ENCODE results near the gene TKTL1. TPM values are rescaled to one million over a fixed set of nuclear protein-coding genes. Genes with fewer than 3 reads are reported as not detected.

TKTL1 gene
- total RNA-seq, 1 donor from 2014 or later, result not detected

DNA sequence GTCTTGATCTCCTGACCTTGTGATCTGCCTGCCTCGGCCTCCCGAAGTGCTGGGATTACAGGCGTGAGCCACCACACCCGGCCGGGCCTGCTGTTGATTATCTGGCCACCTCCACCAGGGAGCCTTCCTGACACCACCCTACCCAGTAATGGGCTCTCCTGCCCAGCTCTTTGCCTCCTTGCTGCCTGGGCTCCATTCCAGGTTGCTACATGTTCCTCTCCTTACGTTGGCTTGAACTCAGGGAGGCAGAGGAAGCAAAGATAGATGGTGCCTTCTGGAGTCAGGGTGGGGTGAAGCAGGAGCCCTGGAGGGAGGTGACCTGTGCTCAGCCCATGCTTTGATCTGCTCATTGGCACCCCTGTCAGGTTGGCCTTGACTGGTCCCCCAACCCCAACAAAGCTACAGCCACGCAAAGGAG is 52.5 kb downstream of the TKTL1 start:
- peaks cover 7% of the 10 kb centered on the region for H3K9me3 Mint-ChIP-seq (ENCODE audit: unreplicated experiment)
- TF ChIP-seq, protein P1, sequence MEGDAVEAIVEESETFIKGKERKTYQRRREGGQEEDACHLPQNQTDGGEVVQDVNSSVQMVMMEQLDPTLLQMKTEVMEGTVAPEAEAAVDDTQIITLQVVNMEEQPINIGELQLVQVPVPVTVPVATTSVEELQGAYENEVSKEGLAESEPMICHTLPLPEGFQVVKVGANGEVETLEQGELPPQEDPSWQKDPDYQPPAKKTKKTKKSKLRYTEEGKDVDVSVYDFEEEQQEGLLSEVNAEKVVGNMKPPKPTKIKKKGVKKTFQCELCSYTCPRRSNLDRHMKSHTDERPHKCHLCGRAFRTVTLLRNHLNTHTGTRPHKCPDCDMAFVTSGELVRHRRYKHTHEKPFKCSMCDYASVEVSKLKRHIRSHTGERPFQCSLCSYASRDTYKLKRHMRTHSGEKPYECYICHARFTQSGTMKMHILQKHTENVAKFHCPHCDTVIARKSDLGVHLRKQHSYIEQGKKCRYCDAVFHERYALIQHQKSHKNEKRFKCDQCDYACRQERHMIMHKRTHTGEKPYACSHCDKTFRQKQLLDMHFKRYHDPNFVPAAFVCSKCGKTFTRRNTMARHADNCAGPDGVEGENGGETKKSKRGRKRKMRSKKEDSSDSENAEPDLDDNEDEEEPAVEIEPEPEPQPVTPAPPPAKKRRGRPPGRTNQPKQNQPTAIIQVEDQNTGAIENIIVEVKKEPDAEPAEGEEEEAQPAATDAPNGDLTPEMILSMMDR (IDR thresholded peaks at IDR 0.05; ENCODE audit: partially characterized antibody, unreplicated experiment), result no peak
- no peak overlapping the region for H3K4me3 Mint-ChIP-seq (ENCODE audit: unreplicated experiment)
- no peak for DNase-seq
- H3K27me3 Mint-ChIP-seq (ENCODE audit: unreplicated experiment), result peaks cover 3% of the 10 kb centered on the region
- H3K4me1 Mint-ChIP-seq (ENCODE audit: low read depth, unreplicated experiment), result no peaks in the 10 kb centered on the region
- peak overlapping the region; percentile 28 for H3K27ac Mint-ChIP-seq (ENCODE audit: unreplicated experiment)
- H3K36me3 Mint-ChIP-seq (ENCODE audit: unreplicated experiment), result no peaks in the 10 kb centered on the region

DNA sequence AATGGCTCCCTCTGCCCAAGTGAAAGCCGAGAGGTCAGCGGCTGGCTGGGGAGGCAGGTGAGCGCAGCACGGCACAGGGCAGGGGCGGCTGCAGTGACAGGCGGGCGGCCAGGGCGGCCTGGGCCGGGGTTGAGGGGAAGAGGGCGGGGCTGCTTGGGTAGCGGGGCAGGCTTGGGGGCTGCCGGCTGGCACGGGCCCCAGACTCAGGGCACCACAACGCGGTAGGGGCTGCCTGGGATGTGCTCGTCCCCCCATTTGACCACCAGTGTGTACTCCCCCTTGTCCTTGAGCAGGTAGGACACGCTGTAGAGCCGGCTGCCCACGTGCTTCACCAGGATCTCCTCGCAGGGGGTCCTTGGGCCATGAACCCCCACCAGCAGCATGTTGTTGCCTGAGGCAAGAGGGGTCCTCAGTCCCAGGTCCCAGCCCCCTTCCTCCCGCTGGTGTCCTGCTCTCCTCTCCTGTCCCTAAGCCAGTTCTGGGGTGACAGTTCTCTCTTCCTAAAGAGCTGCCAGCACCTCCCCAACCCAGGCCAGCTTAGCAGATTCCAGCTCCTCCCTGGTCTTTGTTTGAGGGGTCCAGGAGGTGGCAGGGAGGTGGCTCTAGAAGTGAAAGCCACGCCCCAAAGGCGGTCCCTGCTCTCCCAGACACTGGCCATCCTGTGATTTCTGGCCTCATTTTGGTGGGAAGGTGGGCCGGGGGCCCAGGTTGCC is 53.2 kb downstream of the TKTL1 start:
- no peaks in the 10 kb centered on the region for H3K4me1 Mint-ChIP-seq (ENCODE audit: low read depth, unreplicated experiment)
- TF ChIP-seq, protein P1 (IDR thresholded peaks at IDR 0.05; ENCODE audit: partially characterized antibody, unreplicated experiment), result no peak
- H3K36me3 Mint-ChIP-seq (ENCODE audit: unreplicated experiment), result no peaks in the 10 kb centered on the region
- peak; percentile 5 for DNase-seq
- no peak overlapping the region for H3K4me3 Mint-ChIP-seq (ENCODE audit: unreplicated experiment)
- H3K9me3 Mint-ChIP-seq (ENCODE audit: unreplicated experiment), result peaks cover 7% of the 10 kb centered on the region
- H3K27me3 Mint-ChIP-seq (ENCODE audit: unreplicated experiment), result peaks cover 3% of the 10 kb centered on the region
- no peak overlapping the region for H3K27ac Mint-ChIP-seq (ENCODE audit: unreplicated experiment)

DNA sequence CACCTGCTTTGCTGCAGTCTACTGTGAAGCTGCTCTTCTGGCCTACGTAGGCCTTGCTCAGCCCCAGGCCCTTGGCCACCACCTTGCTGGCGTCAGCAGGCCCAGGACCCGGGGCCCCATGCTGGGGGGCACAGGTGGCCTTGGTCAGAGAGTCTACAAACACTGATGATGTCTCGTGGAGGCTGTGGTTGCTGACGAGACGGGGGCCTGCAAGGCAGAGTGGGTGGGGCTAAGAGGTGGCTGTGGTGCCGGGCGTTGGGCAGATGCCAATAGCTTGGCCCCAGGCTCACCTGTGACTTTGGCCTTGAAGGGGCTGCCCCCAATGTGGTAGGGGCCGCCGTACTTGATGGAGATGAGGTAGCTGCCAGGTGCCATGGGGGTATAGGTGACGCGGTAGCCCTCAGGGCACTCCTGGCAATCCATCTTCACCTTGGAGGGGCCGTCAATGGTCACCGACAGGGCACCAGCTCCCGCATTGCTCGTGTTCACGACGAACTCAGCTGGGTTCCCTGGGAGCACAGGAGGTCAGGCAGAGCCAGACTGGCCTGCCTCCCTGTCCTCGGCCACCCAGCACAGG is 53.9 kb downstream of the TKTL1 start:
- Mint-ChIP-seq H3K4me1 (ENCODE audit: low read depth, unreplicated experiment) (no peaks in the 10 kb centered on the region), H3K4me3 (ENCODE audit: unreplicated experiment) (no peak overlapping the region), H3K36me3 (ENCODE audit: unreplicated experiment) (no peaks in the 10 kb centered on the region), H3K27me3 (ENCODE audit: unreplicated experiment) (peaks cover 3% of the 10 kb centered on the region), H3K27ac (ENCODE audit: unreplicated experiment) (no peak overlapping the region), H3K9me3 (ENCODE audit: unreplicated experiment) (peaks cover 7% of the 10 kb centered on the region)
- DNase-seq, result peak; percentile 6
- TF ChIP-seq, protein P1 (IDR thresholded peaks at IDR 0.05; ENCODE audit: partially characterized antibody, unreplicated experiment), result no peak

DNA sequence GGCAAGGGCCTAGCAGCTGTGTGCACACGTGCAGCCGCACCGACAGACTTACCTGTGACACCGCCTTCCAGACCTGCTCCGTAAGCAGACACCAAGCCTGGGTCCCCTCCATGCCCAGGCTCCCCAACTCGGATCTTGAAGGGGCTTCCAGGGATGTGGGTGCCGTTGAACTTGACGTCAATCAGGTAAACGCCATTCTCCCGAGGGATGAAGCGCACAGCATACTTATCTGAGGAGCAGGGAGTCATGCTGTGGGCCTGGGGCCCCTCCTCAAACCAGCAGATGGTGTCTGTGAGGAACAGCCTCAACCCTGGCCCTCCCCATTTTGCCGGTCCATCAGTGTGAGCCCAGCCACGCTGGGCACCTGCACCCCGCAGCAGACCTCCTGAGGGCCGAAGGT is 54.4 kb downstream of the TKTL1 start:
- Mint-ChIP-seq H3K27me3 (ENCODE audit: unreplicated experiment) (peaks cover 3% of the 10 kb centered on the region), H3K4me3 (ENCODE audit: unreplicated experiment) (no peak overlapping the region), H3K9me3 (ENCODE audit: unreplicated experiment) (peaks cover 7% of the 10 kb centered on the region), H3K36me3 (ENCODE audit: unreplicated experiment) (no peaks in the 10 kb centered on the region), H3K27ac (ENCODE audit: unreplicated experiment) (no peak overlapping the region), H3K4me1 (ENCODE audit: low read depth, unreplicated experiment) (no peaks in the 10 kb centered on the region)
- TF ChIP-seq, protein P1 (IDR thresholded peaks at IDR 0.05; ENCODE audit: partially characterized antibody, unreplicated experiment), result no peak
- peak; percentile 8 for DNase-seq
